ENCODE results near the gene COL18A1.

DNA sequence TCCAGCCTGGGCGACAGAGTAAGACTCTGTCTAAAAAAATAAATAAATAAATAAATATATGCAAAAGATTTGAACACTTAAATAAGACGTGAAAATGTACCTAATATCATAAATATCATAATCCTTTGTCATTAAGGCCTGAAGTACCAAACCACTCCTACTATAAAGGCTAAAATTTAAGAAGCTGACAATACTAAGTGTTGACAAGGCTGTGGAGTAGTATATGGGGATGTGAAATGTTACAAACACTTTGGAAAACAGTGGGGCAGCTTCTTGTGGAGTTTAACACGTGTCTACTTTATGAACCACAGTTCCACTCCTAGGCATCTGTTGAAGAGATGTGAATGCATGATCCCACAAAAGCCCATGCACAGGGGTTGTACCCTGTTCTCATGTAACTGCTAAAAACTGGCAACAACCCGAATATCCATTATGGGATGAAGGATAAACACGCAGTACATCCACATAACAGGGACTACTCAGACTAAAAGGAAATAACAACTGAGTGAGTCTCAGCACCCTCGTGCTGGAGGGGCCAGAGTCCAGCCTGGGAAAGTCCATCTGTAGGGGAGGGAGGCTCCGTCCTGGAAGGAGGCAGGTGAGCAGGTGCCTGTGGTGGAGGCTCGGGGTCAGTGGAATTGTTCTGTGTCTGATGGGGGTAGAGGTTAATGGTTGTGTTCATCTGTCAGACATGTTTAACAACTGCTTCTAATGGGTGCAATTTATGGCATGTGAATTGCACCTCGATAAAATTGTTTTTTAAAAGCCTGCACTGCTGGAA is 143.9 kb downstream of the COL18A1 start:
- TF ChIP-seq, protein P1, sequence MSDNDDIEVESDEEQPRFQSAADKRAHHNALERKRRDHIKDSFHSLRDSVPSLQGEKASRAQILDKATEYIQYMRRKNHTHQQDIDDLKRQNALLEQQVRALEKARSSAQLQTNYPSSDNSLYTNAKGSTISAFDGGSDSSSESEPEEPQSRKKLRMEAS (IDR thresholded peaks at IDR 0.05): no peak
- TF ChIP-seq EZH2 (IDR thresholded peaks at IDR 0.05; ENCODE audit: low read depth, low read length, severe bottlenecking) (no peak), TAF1 (IDR thresholded peaks at IDR 0.05; ENCODE audit: low read depth, low read length) (no peak), POLR2AphosphoS5 (IDR thresholded peaks at IDR 0.05; ENCODE audit: low read depth, low read length) (no peak), SAP30 (IDR thresholded peaks at IDR 0.05; ENCODE audit: insufficient read depth, insufficient replicate concordance, low read length) (no peak), POLR2A (IDR thresholded peaks at IDR 0.05; ENCODE audit: control extremely low read depth in 1 of 2, low read depth in 2 of 2, low read length in 2 of 2) (no peak), CEBPB (IDR thresholded peaks at IDR 0.05; ENCODE audit: low read depth, low read length) (no peak), EP300 (IDR thresholded peaks at IDR 0.05; ENCODE audit: borderline replicate concordance in 1 of 2, low read depth in 2 of 2, low read length in 2 of 2) (no peak), CHD2 (IDR thresholded peaks at IDR 0.05; ENCODE audit: low read length) (no peak), JUN (IDR thresholded peaks at IDR 0.05; ENCODE audit: low read depth, low read length) (no peak)
- TF ChIP-seq, protein P2, sequence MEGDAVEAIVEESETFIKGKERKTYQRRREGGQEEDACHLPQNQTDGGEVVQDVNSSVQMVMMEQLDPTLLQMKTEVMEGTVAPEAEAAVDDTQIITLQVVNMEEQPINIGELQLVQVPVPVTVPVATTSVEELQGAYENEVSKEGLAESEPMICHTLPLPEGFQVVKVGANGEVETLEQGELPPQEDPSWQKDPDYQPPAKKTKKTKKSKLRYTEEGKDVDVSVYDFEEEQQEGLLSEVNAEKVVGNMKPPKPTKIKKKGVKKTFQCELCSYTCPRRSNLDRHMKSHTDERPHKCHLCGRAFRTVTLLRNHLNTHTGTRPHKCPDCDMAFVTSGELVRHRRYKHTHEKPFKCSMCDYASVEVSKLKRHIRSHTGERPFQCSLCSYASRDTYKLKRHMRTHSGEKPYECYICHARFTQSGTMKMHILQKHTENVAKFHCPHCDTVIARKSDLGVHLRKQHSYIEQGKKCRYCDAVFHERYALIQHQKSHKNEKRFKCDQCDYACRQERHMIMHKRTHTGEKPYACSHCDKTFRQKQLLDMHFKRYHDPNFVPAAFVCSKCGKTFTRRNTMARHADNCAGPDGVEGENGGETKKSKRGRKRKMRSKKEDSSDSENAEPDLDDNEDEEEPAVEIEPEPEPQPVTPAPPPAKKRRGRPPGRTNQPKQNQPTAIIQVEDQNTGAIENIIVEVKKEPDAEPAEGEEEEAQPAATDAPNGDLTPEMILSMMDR (IDR thresholded peaks at IDR 0.05; ENCODE audit: control extremely low read depth in 1 of 3, insufficient read depth in 1 of 3, low read depth in 1 of 3, low read length in 3 of 3): no peak

Data from H1 (cell line).